Measurements from ENCODE around the gene UBE2R2. TPM values are rescaled to one million over a fixed set of nuclear protein-coding genes. Genes with fewer than 3 reads are reported as not detected.
A peak's percentile ranks its signal among the peaks of the same experiment; 100 is the strongest.

UBE2R2 gene
- total and polyA plus RNA-seq, 2 donors (not counting 3 experiments of a cell fraction or from before 2014, with no cell fraction given) = 23.9 to 54.3 TPM

- intact Hi-C loops (cut with micrococcal nuclease) (loop anchor here (1.0 to 10.0 kb wide), 5 partner anchors 38 to 260 kb away; partner anchors contain the start of gene UBAP2), dilution Hi-C loops (cut with MboI; ENCODE audit: extremely low pct_ligation_motif_present, low sequenced_read_pairs) (no loop called here)
- no peaks in the 10 kb centered on the region for H3K36me3 ChIP-seq (ENCODE audit: control insufficient read depth in 2 of 2, extremely low read depth in 1 of 2, insufficient read depth in 2 of 2, low read length in 2 of 2)
- no peaks in the 10 kb centered on the region for H3K9me1 ChIP-seq (replicated peaks; ENCODE audit: control insufficient read depth, extremely low read depth, insufficient read depth, low read length)
- H3K4me1 ChIP-seq (ENCODE audit: control insufficient read depth, extremely low read depth, insufficient read depth, low read length) = peaks cover 28% of the 10 kb centered on the region
- H2AFZ ChIP-seq (ENCODE audit: low read depth, low read length) = no peak overlapping the region
- no peaks in the 10 kb centered on the region for H4K20me1 ChIP-seq (replicated peaks; ENCODE audit: control insufficient read depth, extremely low read depth, insufficient read depth, low read length)
- ChIA-PET POLR2A (interaction anchor here (0.6 kb wide), 1 partner anchor 71 kb away, joined by 4 read pairs; no protein-coding TSS in a partner anchor), CTCF (interaction anchor here (0.7 to 3.8 kb wide), 52 partner anchors 8 to 261 kb away, joined by 3 to 75 read pairs (median 6); no protein-coding TSS in a partner anchor)
- peak overlapping the region; percentile 57 for H3K4me2 ChIP-seq (ENCODE audit: insufficient read depth, low read length)
- peaks cover 18% of the 10 kb centered on the region for H3K79me2 ChIP-seq (ENCODE audit: control insufficient read depth, insufficient read depth, low read length)
- FAIRE-seq (peak; percentile 83), DNase-seq (ENCODE audit: low read depth, low spot score) (peak; percentile 93)
- BruUV-seq (replicated peaks) = TSS peak; percentile 36
- H3K27ac ChIP-seq (ENCODE audit: insufficient read depth, low read depth, low read length) = peak overlapping the region; percentile 94
- H3K9ac ChIP-seq (replicated peaks; ENCODE audit: extremely low read depth, insufficient read depth, low read length) = peak overlapping the region; percentile 74
- no peaks in the 10 kb centered on the region for H3K27me3 ChIP-seq (ENCODE audit: control insufficient read depth in 2 of 2, insufficient read depth in 2 of 2, low read length in 2 of 2)
- peak overlapping the region in 1 of 3 experiments; percentile 4 for H3K4me3 ChIP-seq (replicated peaks in 1 of 3; ENCODE audit: insufficient read depth in 1 of 3, low read depth in 1 of 3, low read length in 3 of 3)
- no peaks in the 10 kb centered on the region for H3K9me3 ChIP-seq (replicated peaks; ENCODE audit: control insufficient read depth, insufficient read depth, low read length)
- TF ChIP-seq MYC (IDR thresholded peaks at IDR 0.05; ENCODE audit: low read depth, low read length) (no peak), EZH2 (IDR thresholded peaks at IDR 0.05; ENCODE audit: borderline replicate concordance, low read depth, low read length, severe bottlenecking) (no peak), MAX (IDR thresholded peaks at IDR 0.05; ENCODE audit: insufficient read depth, insufficient read length) (no peak), CTCF (IDR thresholded peaks at IDR 0.05; ENCODE audit: extremely low read depth in 1 of 2, insufficient read depth in 1 of 2, low read depth in 1 of 2, low read length in 2 of 2) (peak; percentile 30 to 44), GATA2 (IDR thresholded peaks at IDR 0.05; ENCODE audit: insufficient read depth, insufficient read length, low read depth, low read length) (peak; percentile 29), JUN (IDR thresholded peaks at IDR 0.05; ENCODE audit: borderline replicate concordance, insufficient read depth, insufficient read length, low read depth) (peak; percentile 74), FOS (IDR thresholded peaks at IDR 0.05; ENCODE audit: borderline replicate concordance, insufficient read depth, low read length) (peak; percentile 63), POLR2A (IDR thresholded peaks at IDR 0.05; ENCODE audit: low read depth, low read length) (peak; percentile 56), POLR2AphosphoS5 (IDR thresholded peaks at IDR 0.05; ENCODE audit: insufficient read depth, low read depth, low read length) (peak; percentile 50)
Observed at GRCh38 chr9:33813712-33814641, 3.0 kb upstream of the UBE2R2 start.
